ENCODE data around the gene ARHGAP18. TPM values are rescaled to one million over a fixed set of nuclear protein-coding genes. Genes with fewer than 3 reads are reported as not detected.

ARHGAP18 gene
- total RNA-seq, 1 donor from 2014 or later: 57.9 TPM

DNA sequence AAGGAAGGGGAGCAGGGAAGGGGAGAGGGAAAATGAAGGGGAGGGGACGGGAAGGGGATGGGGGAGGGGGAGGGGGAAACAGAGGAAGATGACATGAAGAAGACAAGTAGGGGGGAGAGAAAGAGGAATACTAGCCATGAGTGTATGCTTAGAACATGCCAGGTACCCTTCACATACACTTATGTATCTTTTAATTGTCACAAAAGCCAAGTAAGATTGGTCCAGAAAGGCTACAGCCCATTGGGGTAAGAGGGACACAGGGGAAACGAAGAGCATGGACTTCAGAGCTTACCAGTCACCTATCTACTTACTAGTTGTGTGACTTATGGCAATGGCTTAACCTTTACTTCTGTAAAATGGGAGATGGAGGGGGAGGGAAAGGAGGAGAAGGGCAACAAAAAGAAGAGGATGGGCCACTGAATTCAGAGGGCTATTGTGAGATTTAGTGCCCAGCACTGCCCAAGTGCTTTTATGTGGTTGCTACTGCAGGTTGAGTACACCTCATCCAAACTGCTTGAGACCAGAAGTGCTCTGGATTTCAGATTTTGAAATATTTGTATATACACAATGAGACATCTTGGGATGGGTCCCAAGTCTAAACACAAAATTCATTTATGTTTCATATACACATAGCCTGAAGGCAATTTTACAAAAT is 90.3 kb downstream of the ARHGAP18 start:
- DNase-seq: no peak
- intact Hi-C loops (cut with DNase I): no loop called here
- Histone ChIP-seq H3K4me1 (no peaks in the 10 kb centered on the region), H3K9me3 (no peaks in the 10 kb centered on the region), H3K36me3 (peaks cover 35% of the 10 kb centered on the region), H3K4me3 (no peak overlapping the region), H3K27me3 (ENCODE audit: low read depth) (no peaks in the 10 kb centered on the region), H3K27ac (no peak overlapping the region)
- TF ChIP-seq, protein P1, sequence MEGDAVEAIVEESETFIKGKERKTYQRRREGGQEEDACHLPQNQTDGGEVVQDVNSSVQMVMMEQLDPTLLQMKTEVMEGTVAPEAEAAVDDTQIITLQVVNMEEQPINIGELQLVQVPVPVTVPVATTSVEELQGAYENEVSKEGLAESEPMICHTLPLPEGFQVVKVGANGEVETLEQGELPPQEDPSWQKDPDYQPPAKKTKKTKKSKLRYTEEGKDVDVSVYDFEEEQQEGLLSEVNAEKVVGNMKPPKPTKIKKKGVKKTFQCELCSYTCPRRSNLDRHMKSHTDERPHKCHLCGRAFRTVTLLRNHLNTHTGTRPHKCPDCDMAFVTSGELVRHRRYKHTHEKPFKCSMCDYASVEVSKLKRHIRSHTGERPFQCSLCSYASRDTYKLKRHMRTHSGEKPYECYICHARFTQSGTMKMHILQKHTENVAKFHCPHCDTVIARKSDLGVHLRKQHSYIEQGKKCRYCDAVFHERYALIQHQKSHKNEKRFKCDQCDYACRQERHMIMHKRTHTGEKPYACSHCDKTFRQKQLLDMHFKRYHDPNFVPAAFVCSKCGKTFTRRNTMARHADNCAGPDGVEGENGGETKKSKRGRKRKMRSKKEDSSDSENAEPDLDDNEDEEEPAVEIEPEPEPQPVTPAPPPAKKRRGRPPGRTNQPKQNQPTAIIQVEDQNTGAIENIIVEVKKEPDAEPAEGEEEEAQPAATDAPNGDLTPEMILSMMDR (IDR thresholded peaks at IDR 0.05): no peak
- no peak for ATAC-seq

DNA sequence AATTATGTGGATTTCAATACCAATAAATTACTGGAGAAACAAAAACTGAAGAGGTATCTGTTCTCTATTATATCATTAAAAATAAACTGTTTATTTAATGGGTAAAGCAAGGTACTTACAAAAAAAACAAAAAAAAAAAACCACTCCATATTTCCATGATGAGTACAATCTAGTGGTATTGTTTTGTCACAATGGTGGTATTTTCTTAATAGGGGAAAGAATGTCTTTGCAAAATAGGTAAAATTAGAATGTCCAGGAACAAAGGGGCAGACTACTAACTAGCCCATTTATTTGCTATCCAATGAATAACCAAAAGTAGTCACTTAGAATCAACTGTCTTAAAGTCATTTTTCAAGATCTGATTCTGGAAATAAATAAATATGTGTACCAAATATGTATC is 92.0 kb downstream of the ARHGAP18 start:
- no peaks in the 10 kb centered on the region for H3K9me3 ChIP-seq
- ATAC-seq (no peak), DNase-seq (no peak)
- no peak overlapping the region for H3K27ac ChIP-seq
- TF ChIP-seq, protein P1 (IDR thresholded peaks at IDR 0.05): no peak
- H3K36me3 ChIP-seq: peaks cover 40% of the 10 kb centered on the region
- H3K4me1 ChIP-seq: no peaks in the 10 kb centered on the region
- H3K4me3 ChIP-seq: no peak overlapping the region
- H3K27me3 ChIP-seq (ENCODE audit: low read depth): no peaks in the 10 kb centered on the region
- intact Hi-C loops (cut with DNase I): no loop called here

DNA sequence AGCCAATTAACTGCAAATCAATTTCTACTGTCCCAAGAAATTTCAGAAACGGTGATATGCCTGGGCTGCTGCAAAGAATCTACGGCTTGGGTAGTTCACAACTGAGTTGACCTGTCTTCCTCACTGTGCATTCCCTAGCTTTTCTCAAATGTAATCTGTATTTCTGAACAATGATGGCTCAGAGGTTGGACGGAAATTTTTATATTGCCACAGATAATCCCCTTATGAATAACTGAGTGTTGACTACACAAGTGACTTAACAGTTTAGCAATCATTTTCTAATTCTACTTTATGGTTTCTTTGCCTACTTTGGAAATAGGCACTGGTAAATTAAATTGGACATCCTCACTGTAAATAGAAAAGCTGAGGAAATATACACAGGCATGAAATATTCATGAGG is 94.5 kb downstream of the ARHGAP18 start:
- DNase-seq (no peak), ATAC-seq (no peak)
- Histone ChIP-seq H3K27ac (no peak overlapping the region), H3K9me3 (no peaks in the 10 kb centered on the region), H3K36me3 (peaks cover 49% of the 10 kb centered on the region), H3K27me3 (ENCODE audit: low read depth) (no peaks in the 10 kb centered on the region), H3K4me3 (no peak overlapping the region), H3K4me1 (no peaks in the 10 kb centered on the region)
- intact Hi-C loops (cut with DNase I): no loop called here
- TF ChIP-seq, protein P1 (IDR thresholded peaks at IDR 0.05): no peak

DNA sequence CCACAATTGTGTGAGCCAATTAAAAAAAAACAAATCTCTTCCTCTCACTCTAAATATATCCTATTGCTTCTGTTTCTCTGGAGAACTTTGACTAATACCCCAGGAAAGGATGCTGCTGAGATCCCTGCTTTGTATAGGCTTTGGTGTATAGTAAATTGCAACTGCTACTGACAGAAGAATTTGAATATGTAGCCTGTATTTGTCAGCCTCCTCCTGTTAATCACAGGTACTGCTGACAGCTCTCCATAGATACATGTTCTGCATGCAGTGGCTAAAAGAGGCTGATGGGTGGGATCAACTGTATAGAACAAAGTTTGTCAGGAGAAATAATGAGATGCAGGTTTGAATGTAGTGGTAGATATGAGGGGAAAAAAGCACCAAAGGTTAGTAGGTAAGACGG is 95.0 kb downstream of the ARHGAP18 start:
- H3K27ac ChIP-seq: no peak overlapping the region
- intact Hi-C loops (cut with DNase I): no loop called here
- no peaks in the 10 kb centered on the region for H3K9me3 ChIP-seq
- no peak for DNase-seq
- TF ChIP-seq, protein P1 (IDR thresholded peaks at IDR 0.05): no peak
- H3K27me3 ChIP-seq (ENCODE audit: low read depth): no peaks in the 10 kb centered on the region
- H3K4me3 ChIP-seq: no peak overlapping the region
- no peaks in the 10 kb centered on the region for H3K4me1 ChIP-seq
- H3K36me3 ChIP-seq: peaks cover 54% of the 10 kb centered on the region
- no peak for ATAC-seq

DNA sequence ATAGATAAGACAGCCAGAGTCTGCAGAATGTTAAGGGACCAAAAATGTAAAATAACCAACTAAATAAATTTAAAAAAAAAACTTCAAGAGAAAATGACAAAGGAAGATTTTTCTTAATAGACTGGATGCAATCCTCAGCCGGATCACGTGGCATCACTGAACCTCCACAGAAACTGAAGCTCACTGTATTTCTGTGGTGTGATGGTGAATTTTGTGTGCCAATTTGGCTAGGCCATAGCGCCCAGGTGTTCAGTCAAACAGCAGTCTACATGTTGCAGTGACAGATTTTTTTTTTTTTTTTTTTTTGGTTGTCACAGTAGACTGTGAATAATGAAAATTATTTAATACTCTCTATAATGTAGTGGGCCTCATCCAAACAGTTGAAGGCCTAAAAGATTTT is 95.5 kb downstream of the ARHGAP18 start:
- no peak for DNase-seq
- no peak for ATAC-seq
- TF ChIP-seq, protein P1 (IDR thresholded peaks at IDR 0.05): no peak
- H3K36me3 ChIP-seq: peaks cover 58% of the 10 kb centered on the region
- H3K4me3 ChIP-seq: no peak overlapping the region
- H3K4me1 ChIP-seq: no peaks in the 10 kb centered on the region
- intact Hi-C loops (cut with DNase I): no loop called here
- no peaks in the 10 kb centered on the region for H3K27me3 ChIP-seq (ENCODE audit: low read depth)
- no peaks in the 10 kb centered on the region for H3K9me3 ChIP-seq
- H3K27ac ChIP-seq: no peak overlapping the region
